C4-2B (cell line): Measurements from ENCODE around the gene TMPRSS15.

ENCODE experiments used
- H3K27ac ChIP-seq: fragments of 450-650 bp; 2 replicates; pipeline ENCODE4 v1.5.1; 2017
- CTCF ChIP-seq: fragments of 450-650 bp; conservative IDR thresholded peaks from 2 replicates; pipeline ENCODE4 v1.5.1; 2017; ENCODE audit warnings: mild to moderate bottlenecking
- ZFX ChIP-seq: fragments of 450-650 bp; IDR thresholded peaks from 2 replicates; pipeline ENCODE4 v1.6.1; 2017

TMPRSS15 gene

GRCh38 chr21:18349468-18349867 is 54.1 kb downstream of the TMPRSS15 start:
- TF ChIP-seq ZFX (no peak), CTCF (no peak)
- no peak overlapping the region for H3K27ac ChIP-seq

GRCh38 chr21:18340387-18340942 is 63.1 kb downstream of the TMPRSS15 start:
- H3K27ac ChIP-seq, result no peak overlapping the region
- TF ChIP-seq CTCF (no peak), ZFX (no peak)

- no peak overlapping the region for H3K27ac ChIP-seq
These were observed 67.8 kb downstream of the TMPRSS15 start for GRCh38 chr21:18335651-18336236.

GRCh38 chr21:18334066-18334465 is 69.5 kb downstream of the TMPRSS15 start:
- no peak overlapping the region for H3K27ac ChIP-seq
- TF ChIP-seq CTCF (no peak), ZFX (no peak)

More at GRCh38 chr21:18335651-18336236, 67.8 kb downstream of the TMPRSS15 start:
- TF ChIP-seq ZFX (no peak), CTCF (no peak)

GRCh38 chr21:18318156-18318555 is 85.4 kb downstream of the TMPRSS15 start:
- H3K27ac ChIP-seq, result no peak overlapping the region
- TF ChIP-seq ZFX, result no peak
- TF ChIP-seq CTCF, result no peak

GRCh38 chr21:18298228-18298627 is 105.4 kb downstream of the TMPRSS15 start:
- no peak overlapping the region for H3K27ac ChIP-seq
- TF ChIP-seq ZFX (no peak), CTCF (no peak)

- H3K27ac ChIP-seq, result no peak overlapping the region
- TF ChIP-seq ZFX (no peak), CTCF (no peak)
These were observed 109.5 kb downstream of the TMPRSS15 start for GRCh38 chr21:18294100-18294499.
